HG02759 (cell line): ENCODE results near the gene NHSL2.
A peak's percentile ranks its signal among the peaks of the same experiment; 100 is the strongest.

ENCODE experiments used
- ATAC-seq: cut with Tn5 transposase; IDR thresholded peaks from one replicate; pipeline ENCODE4 v1.9.1; 2021; ENCODE audit warnings: mild to moderate bottlenecking, moderate library complexity; ENCODE audit not compliant: unreplicated experiment

Gene NHSL2

GRCh38 chrX:72125331-72126047 lies 214.8 kb downstream of the NHSL2 start:
- no peak for ATAC-seq

GRCh38 chrX:72126048-72126415 lies 215.4 kb downstream of the NHSL2 start:
- no peak for ATAC-seq

GRCh38 chrX:72126539-72127140 lies 216.0 kb downstream of the NHSL2 start:
- peak; percentile 69 for ATAC-seq

- ATAC-seq, result no peak
Observed at GRCh38 chrX:72127332-72127731, 216.7 kb downstream of the NHSL2 start.

DNA sequence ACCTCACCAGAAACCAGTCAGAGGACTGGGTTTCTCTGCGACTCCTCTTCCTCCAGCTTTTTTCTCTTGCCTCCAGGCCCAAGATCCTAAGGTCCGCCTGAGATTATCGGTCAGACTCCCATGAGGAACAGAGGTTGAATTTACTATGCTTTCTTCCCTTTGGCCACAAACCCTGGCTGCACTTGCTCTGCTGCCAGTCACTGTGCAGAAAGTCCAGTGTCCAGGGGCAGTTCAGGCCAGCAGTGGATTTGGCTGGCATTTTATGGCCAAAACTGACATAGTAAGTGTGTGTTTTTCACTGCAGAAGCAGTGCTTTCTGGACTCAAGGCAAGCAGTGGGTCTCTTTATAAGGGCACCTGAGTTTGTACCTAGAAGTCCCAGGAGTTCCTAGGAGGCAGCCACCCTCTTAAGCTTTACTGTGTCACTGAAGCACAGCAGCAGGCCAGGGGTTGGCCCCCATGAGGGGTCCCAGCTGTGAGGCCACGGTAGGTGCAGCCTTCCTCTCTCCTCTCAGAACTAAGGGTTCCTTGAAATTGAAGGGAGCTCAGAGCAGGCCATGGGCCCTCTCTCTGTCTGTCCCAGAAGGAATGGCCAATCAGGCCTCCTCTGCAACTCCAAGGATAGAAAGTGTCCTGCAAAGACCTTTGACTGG lies 217.7 kb downstream of the NHSL2 start:
- no peak for ATAC-seq

- no peak for ATAC-seq
Observed at GRCh38 chrX:72128881-72129280, 218.2 kb downstream of the NHSL2 start.

GRCh38 chrX:72129661-72130060 lies 219.0 kb downstream of the NHSL2 start:
- ATAC-seq, result no peak

GRCh38 chrX:72130156-72130761 lies 219.6 kb downstream of the NHSL2 start:
- no peak for ATAC-seq

DNA sequence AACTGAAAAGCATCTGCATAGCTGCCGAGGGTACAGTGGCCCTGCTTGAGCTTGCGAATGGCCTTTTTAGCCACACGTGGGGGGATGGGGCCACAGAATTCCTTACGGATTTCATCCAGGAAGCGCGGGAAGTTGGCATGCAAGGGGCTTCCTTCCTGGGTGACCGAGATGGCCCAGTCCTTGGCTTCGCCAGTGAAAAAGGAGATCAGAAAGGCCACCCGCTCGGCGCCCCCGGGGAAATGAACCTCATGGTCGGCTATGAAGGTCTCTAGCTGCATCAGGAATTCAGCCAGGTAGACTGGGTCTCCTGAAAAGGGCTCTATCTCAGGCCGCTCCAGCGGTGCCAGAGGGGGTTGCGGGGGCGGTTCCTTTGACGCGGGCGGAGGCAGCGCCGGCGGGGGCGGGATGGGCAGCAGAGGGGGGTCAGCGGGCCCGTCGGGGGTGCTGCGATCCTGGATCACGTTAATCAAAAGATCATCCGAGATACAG lies 220.2 kb downstream of the NHSL2 start:
- ATAC-seq, result no peak

DNA sequence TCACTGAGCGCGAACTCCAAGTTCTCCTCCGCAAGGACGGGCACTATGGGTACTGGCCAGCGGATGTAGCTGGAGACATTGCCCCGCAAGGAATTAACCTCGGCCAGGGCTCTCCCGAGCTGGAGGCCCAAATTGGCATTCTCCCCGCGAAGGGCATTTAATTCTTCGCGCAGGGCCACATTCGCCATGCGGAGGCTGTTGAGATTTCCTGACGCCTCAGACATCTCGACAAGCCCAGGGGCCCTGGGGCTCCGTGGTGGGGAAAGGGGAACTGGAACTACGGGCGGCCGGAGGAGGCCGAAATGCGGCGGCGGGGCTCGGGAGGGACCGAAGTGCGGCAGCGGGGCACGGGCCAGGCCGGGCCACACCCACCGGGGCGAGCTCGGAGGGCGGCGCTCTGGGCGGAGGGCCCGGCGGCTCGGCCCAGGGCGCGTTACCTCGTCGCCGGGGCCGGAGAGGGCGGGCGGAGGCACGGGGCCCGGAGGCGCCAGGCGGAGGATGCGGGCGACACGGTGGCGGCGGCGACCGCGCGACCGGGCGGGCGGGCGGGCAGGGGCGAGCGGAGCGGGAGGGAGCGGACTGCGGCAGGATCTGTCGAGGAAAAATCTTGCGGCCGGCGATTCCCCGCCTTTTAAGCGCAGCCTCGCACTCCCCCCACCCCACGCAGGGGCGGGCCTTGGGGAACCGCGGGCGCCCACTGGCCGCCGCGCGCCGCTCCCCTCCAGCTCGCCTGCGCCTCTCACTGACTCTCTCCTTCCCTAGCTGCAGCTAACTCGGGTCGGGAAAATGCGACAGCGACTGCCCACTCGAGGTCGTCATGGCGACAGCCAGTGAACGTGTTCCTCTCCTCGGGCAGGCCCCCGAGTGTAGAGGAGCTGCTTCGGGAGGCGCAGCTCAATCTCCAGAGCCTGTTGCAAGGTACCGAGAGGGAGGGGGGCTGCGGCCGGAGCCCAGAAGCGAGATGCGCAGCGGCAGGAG lies 221.0 kb downstream of the NHSL2 start, which contains the start of gene RTL5:
Gene RTL5, minus strand, starts transcription at position 599 of the 978 bp plus-strand sequence.
- peak; percentile 79 for ATAC-seq

- no peak for ATAC-seq
Observed at GRCh38 chrX:72132456-72132855, 221.8 kb downstream of the NHSL2 start.

GRCh38 chrX:72133851-72134546 lies 223.4 kb downstream of the NHSL2 start:
- ATAC-seq, result no peak

- no peak for ATAC-seq
Observed at GRCh38 chrX:72137846-72138495, 227.3 kb downstream of the NHSL2 start.

GRCh38 chrX:72139538-72139937 lies 228.9 kb downstream of the NHSL2 start:
- no peak for ATAC-seq

DNA sequence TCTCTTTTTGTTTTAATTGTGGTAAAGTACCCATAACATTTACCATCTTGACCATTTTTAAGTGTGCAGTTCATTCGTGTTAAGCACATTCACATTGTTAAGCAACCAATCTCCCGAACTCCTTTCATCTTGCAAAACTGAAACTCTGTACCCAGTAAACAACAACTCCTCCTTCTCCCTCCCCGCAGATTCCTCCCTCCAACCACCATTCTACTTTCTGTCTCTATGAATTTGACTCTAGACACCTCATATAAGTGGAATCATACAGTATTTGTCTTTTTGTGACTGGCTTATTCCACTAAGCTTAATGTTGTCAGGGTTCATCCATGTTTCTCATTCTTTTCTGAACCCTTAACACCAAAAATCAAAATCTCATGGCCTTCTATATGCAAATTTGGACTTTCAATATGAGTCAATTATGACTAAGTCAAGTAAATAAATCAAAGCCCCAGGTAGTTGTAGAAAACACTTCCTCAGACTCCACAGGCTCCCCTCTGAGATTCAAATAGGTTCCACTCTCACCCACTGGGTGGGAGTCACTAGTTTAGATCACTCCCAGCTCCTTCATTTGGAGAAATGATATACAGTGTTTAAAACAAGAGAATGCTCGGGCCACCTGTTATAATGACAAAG lies 230.8 kb downstream of the NHSL2 start:
- ATAC-seq, result peak; percentile 65

DNA sequence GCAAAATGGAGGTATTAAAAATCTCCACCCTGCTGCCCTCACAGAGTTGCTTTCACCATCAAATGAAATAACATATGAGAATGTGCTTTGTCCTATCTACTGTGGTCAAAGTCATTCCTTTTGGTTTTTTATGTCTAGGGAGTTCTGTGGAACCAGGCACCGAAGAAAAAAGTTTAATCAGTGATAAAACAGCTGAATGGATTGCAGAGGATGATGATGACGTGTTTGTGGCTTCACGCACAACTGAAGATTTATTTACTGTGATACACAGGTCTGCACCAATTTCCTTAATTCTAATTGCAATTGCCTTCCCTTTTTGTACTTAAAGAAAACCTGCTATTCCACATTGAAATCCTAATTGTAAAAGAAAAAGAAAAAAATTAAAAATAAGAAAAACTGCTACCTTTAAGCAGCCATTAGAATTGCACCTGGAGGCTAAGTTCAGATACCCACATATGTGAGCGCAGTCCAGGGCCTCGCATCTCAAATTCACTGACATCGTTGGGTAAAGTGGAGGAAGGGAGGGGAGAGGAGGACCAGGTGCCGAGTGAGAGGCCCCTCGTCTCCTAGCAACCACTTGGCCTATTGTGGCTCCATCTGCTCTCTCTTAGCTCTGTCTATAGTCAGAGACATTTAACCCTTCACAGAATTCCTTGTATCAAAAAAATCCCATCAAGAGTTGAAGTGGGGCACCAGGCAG lies 231.6 kb downstream of the NHSL2 start:
- ATAC-seq, result no peak

DNA sequence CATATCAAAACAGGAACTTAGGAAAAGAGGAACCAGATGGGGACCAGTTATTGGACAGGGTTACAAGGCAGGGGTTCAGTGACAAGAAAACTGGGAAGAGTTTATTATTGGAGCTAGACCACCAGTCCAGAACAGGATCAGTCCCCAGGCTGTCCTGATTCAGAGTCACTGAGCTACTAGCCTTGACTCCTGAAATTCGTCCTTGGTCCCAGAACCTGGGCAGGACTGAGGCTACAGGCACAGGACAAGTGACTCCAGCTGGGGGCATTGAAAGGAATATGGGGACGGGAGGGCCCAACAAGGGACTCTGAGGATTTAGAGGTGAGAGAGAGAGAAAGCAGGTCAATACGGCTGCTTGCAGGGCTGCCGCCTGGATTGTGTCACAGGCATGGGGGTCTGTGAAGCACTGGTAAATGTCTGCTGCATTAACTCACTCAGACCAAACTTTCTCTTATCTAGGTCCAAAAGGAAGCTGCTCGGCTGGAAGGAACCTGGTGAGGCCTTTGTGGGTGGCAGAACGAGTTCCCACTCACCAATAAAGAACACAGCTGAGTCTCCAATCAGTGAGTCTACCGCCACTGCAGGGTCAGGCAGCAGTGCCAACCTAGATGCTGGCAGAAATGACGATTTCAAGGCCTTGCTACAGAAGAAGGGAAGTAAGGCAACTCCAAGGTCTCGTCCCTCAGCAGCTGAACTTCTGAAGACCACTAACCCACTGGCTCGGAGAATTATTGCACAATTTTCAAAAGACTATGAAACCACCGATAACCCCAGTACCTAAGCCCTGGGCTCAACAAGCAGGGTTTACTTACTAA lies 232.4 kb downstream of the NHSL2 start:
- ATAC-seq, result no peak

DNA sequence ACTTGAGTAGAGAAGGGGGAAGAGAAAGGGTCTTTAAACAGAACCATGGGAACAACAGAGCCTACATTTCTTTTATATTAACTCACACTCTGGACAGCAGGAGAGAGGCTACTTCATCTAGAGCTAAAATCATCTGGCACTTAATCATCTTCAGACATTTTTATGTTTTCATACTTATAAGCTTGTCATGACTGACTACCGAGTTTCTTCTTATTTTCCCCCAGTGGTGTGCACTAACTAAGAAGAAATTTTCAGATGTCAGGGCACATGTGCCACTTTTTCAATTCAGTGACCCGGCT lies 232.9 kb downstream of the NHSL2 start:
- no peak for ATAC-seq
